ENCODE data around the gene CD164L2. TPM values are rescaled to one million over a fixed set of nuclear protein-coding genes. Genes with fewer than 3 reads are reported as not detected.

CD164L2 gene
- total and polyA plus RNA-seq, 12 donors, result not detected

DNA sequence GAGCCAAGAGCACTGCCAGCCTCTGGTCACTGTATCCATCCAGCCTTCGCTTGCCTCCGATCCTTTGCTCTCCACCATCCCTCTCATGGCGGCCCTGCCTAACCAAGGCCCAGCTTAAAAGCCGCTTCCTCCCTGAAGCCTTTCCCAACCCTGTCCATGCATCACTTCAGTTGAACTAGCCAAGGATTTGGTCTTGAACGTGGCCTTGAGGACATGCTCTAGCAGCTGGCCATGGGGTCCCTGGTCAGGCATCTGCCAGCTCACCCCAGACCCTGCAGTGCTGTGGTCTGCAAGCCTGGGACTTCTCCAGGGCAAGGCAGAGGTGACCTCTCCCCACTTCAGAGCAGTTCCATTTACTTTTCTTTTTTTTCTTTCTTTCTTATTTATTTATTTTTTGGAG, 46.4 kb downstream of the CD164L2 start:
- no peak overlapping the region for H3K4me3 ChIP-seq
- 96 to 98% methylated on average over 5 of the region's 5 CpGs for WGBS, 2 donors
- DNase-seq (no peak), ATAC-seq (no peak)
- peaks cover 0 to 70% (median 46%) of the 10 kb centered on the region in 9 donors for H3K36me3 ChIP-seq
- no peak overlapping the region for H3K27ac ChIP-seq
- intact Hi-C loops (cut with DNase I), result no loop called here
- TF ChIP-seq, protein P1, sequence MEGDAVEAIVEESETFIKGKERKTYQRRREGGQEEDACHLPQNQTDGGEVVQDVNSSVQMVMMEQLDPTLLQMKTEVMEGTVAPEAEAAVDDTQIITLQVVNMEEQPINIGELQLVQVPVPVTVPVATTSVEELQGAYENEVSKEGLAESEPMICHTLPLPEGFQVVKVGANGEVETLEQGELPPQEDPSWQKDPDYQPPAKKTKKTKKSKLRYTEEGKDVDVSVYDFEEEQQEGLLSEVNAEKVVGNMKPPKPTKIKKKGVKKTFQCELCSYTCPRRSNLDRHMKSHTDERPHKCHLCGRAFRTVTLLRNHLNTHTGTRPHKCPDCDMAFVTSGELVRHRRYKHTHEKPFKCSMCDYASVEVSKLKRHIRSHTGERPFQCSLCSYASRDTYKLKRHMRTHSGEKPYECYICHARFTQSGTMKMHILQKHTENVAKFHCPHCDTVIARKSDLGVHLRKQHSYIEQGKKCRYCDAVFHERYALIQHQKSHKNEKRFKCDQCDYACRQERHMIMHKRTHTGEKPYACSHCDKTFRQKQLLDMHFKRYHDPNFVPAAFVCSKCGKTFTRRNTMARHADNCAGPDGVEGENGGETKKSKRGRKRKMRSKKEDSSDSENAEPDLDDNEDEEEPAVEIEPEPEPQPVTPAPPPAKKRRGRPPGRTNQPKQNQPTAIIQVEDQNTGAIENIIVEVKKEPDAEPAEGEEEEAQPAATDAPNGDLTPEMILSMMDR (IDR thresholded peaks at IDR 0.05), result no peak
- no peaks in the 10 kb centered on the region for H3K9me3 ChIP-seq
- H3K27me3 ChIP-seq, result no peaks in the 10 kb centered on the region
- peaks cover 4 to 23% (median 11%) of the 10 kb centered on the region in 9 donors for H3K4me1 ChIP-seq

DNA sequence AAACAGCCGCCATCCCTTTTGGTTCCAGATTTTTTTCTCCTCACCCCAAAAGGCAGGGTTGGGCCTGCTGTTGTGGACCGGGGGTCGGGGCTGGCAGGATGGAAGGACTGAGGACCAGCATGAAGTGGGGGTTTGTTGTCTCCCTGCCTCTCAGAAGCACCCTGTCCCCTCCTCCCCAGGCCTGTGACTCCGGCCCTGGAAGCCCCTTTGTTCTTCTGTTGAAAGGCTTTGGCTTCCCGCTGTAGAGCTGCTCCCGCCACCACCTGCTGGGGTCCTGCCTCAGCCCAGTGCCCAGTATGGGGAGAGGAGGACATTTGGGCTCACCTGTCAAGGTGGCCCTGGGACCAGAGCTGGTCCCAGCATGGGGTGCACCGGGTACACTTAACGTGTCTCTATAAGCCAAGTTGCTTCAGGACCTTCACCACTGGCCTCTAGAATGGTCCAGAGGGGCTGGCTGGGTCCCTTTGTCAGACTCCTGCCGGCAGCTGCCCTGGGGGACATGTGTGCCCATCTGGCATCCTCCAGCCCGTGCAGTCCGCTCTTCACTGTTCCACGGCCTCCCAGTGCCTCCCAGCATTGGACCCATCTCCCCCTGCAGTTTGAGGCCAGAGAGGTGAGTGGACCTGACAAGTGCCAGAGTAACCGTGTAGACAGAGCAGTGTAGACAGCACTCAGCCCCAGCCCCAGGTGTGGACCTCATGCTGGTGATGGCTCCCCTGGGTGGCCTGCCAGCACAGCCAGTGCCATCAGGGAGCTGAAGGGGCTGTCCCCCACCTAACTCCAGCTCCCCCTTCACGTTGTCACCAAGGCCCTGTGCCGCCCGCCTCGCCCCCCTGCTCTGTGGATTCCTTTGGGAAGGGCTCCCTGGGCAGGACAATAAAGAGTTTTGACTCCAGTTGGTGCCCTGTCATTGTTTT, 47.4 kb downstream of the CD164L2 start:
- H3K4me3 ChIP-seq, result no peak overlapping the region
- peaks cover 4 to 20% (median 16%) of the 10 kb centered on the region in 9 donors for H3K4me1 ChIP-seq
- 88 to 92% methylated on average over 17 of the region's 17 CpGs for WGBS, 2 donors
- ATAC-seq, result no peak
- no peaks in the 10 kb centered on the region for H3K9me3 ChIP-seq
- no peak overlapping the region for H3K27ac ChIP-seq
- intact Hi-C loops (cut with DNase I), result no loop called here
- TF ChIP-seq, protein P1 (IDR thresholded peaks at IDR 0.05), result no peak
- DNase-seq, result no peak
- no peaks in the 10 kb centered on the region for H3K27me3 ChIP-seq
- peaks cover 0 to 80% (median 46%) of the 10 kb centered on the region in 9 donors for H3K36me3 ChIP-seq

DNA sequence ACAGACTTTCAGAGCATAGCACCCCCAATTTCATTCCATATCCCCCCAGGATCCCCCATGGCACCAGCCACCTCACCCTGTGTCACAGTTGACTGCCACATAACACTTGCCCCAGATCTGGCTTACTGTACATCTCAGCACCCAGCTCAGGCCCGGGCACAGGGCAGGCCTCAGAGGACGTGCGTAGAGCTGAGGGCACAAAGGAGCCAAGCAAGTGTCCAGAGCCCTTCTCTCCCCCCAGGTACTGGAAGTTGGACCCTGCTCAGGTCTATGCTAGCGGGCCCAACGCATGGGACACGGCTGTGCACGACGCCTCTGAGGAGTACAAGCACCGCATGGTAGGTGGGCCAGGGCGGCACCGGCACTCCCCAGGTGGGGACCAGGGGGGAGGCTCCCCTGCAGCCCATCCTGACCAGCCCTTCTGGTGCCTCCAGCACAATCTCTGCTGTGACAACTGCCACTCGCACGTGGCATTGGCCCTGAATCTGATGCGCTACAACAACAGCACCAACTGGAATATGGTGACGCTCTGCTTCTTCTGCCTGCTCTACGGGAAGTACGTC, 49.3 kb downstream of the CD164L2 start:
- 92 to 96% methylated on average over 17 of the region's 17 CpGs for WGBS, 2 donors
- TF ChIP-seq, protein P1 (IDR thresholded peaks at IDR 0.05), result no peak
- Histone ChIP-seq H3K4me3 (no peak overlapping the region), H3K9me3 (no peaks in the 10 kb centered on the region), H3K36me3 (peaks cover 0 to 98% (median 46%) of the 10 kb centered on the region in 9 donors), H3K27me3 (no peaks in the 10 kb centered on the region), H3K27ac (no peak overlapping the region), H3K4me1 (peaks cover 12 to 29% (median 21%) of the 10 kb centered on the region in 9 donors)
- no peak for DNase-seq
- ATAC-seq, result no peak
- intact Hi-C loops (cut with DNase I), result loop anchor here in 1 of 10 donors (2.0 kb wide), 1 partner anchor 61 kb away; no protein-coding TSS in a partner anchor

DNA sequence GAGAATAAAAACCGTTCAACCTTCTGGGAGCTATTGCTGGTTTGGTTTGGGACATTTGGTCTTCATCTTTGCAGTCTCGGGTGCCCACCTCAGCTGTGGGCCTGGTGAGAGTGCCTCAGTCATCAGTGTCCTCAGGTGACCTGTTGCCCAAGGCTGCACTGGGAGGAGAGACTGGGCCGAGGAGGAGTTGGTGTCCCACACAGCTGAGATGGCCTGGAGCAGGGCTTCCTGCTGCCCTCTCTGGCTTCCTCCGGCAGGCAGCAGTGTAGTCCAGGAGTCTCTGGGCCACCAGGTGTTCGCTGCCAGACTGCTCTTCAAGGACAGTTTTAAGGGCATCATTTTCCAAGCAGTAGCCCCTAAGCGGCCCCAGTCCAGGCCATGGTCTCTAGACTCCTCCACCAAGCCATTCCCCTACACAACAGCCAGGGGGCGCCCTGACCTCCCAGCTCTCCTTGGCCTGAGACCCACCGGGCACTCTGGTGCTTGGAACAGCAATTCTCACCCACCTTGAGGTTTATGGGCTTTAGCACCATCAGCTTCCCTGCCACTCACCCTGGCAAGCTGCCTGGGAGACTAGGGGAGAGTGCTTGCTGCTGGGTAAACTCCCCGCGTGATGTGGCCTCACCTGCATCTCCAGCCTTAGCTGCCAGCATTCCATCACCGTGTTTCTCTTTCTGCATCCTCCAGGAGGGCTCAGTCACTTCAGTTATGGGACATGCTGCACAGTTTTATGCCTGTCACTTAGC, 50.4 kb downstream of the CD164L2 start:
- DNase-seq, result peak; percentile 33 to 56
- ATAC-seq, result peak; percentile 37 to 69 (median 60)
- Histone ChIP-seq H3K4me1 (peaks cover 12 to 40% (median 30%) of the 10 kb centered on the region in 9 donors), H3K27ac (peak overlapping the region in 7 of 10 donors; percentile 20 to 67 (median 43)), H3K9me3 (no peaks in the 10 kb centered on the region), H3K27me3 (no peaks in the 10 kb centered on the region), H3K4me3 (no peak overlapping the region), H3K36me3 (peaks cover 0 to 98% (median 46%) of the 10 kb centered on the region in 9 donors)
- WGBS, 2 donors, result 69 to 70% methylated on average over 11 of the region's 11 CpGs
- intact Hi-C loops (cut with DNase I), result loop anchor here in 1 of 10 donors (2.0 kb wide), 1 partner anchor 62 kb away; no protein-coding TSS in a partner anchor
- TF ChIP-seq, protein P1 (IDR thresholded peaks at IDR 0.05), result peak; percentile 70 to 87 (median 78)

Data from heart right ventricle (tissue), 16 donors.